ENCODE results near the gene ANKRD24.
"Not testable (repeated sequence)": the region's sequence is repeated elsewhere in the genome, so short reads cannot be mapped to it uniquely, and the experiment has no call there.

ANKRD24 gene

GRCh38 chr19:4227771-4228170, 45.3 kb downstream of the ANKRD24 start:
- DNase-seq (ENCODE audit: low read depth): no peak
- H3K4me3 ChIP-seq (ENCODE audit: low read length): no peak overlapping the region
- TF ChIP-seq, protein P1, sequence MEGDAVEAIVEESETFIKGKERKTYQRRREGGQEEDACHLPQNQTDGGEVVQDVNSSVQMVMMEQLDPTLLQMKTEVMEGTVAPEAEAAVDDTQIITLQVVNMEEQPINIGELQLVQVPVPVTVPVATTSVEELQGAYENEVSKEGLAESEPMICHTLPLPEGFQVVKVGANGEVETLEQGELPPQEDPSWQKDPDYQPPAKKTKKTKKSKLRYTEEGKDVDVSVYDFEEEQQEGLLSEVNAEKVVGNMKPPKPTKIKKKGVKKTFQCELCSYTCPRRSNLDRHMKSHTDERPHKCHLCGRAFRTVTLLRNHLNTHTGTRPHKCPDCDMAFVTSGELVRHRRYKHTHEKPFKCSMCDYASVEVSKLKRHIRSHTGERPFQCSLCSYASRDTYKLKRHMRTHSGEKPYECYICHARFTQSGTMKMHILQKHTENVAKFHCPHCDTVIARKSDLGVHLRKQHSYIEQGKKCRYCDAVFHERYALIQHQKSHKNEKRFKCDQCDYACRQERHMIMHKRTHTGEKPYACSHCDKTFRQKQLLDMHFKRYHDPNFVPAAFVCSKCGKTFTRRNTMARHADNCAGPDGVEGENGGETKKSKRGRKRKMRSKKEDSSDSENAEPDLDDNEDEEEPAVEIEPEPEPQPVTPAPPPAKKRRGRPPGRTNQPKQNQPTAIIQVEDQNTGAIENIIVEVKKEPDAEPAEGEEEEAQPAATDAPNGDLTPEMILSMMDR (conservative IDR thresholded peaks at IDR 0.05; ENCODE audit: low read length): no peak

- H3K4me3 ChIP-seq (ENCODE audit: low read length): no peak overlapping the region
Measured at GRCh38 chr19:4228765-4229178, 46.3 kb downstream of the ANKRD24 start.

DNA sequence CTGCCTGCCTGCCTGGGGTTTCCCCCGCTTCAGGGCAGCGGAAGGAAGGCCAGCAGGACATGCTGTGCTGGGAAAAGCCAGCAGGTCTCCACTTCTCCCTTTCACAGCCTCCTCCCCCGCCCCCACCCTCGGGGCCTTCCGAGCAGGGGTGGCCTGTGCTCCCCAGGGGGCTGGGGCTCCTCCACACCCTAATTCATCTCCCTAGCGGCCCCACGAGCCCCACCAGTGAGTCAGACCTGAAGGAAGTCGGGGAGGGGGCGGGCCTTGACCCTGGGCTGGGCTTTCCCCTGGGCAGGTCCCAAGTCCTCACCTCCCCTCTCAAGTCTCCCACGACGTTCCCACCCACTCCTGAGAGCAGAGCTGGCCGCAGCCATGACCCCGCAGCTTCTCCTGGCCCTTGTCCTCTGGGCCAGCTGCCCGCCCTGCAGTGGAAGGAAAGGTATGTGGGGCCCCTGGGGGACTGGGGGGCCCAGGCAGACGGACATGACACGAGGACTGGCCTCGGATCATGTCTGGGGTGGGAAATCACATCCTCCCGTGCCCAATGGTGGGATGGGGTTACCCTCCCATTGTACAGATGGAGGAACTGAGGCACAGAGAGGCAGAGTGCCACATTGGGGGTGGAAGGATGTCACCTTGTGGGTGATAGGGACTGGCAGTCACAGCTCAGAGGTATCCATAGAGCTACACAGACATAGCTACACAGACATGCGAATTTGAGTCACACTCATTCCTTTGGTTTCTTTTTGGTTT, 46.9 kb downstream of the ANKRD24 start, which contains the start of gene EBI3:
EBI3 (plus strand) TSS at position 345 of the 753 bp plus-strand sequence; CDS start at position 373, 28 bp downstream.
- no peak for DNase-seq (ENCODE audit: low read depth)
- TF ChIP-seq, protein P1 (conservative IDR thresholded peaks at IDR 0.05; ENCODE audit: low read length): no peak
- no peak within 1 kb of the TSS for H3K4me3 ChIP-seq (ENCODE audit: low read length)

More at GRCh38 chr19:4228765-4229178, 46.3 kb downstream of the ANKRD24 start:
- TF ChIP-seq, protein P1 (conservative IDR thresholded peaks at IDR 0.05; ENCODE audit: low read length): no peak
- DNase-seq (ENCODE audit: low read depth): no peak

- DNase-seq (ENCODE audit: low read depth); H3K4me3 ChIP-seq (ENCODE audit: low read length): not testable (repeated sequence)
Measured at GRCh38 chr19:4230237-4230636, 47.7 kb downstream of the ANKRD24 start.

DNA sequence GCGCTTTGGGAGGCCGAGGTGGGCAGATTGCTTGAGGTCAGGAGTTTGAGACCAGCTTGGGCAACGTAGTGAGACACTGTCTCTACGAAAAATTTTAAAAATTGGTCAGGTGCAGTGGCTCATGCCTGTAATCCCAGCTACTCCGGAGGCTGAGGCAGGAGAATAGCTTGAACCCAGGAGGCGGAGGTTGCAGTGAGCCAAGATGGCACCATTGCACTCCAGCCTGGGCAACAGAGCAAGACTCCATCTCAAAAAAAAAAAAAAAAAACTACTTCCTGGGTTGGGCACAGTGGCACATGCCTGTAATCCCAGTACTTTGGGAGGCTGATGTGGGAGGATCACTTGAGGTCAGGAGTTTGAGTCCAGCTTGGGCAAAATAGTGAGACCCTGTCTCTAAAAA, 49.0 kb downstream of the ANKRD24 start:
- not testable (repeated sequence) for H3K4me3 ChIP-seq (ENCODE audit: low read length); DNase-seq (ENCODE audit: low read depth)

- not testable (repeated sequence) for H3K4me3 ChIP-seq (ENCODE audit: low read length); DNase-seq (ENCODE audit: low read depth)
Measured at GRCh38 chr19:4232139-4232538, 49.6 kb downstream of the ANKRD24 start.

- TF ChIP-seq, protein P1 (conservative IDR thresholded peaks at IDR 0.05; ENCODE audit: low read length): no peak
- H3K4me3 ChIP-seq (ENCODE audit: low read length): no peak overlapping the region
- no peak for DNase-seq (ENCODE audit: low read depth)
Measured at GRCh38 chr19:4232614-4233281, 50.3 kb downstream of the ANKRD24 start.

DNA sequence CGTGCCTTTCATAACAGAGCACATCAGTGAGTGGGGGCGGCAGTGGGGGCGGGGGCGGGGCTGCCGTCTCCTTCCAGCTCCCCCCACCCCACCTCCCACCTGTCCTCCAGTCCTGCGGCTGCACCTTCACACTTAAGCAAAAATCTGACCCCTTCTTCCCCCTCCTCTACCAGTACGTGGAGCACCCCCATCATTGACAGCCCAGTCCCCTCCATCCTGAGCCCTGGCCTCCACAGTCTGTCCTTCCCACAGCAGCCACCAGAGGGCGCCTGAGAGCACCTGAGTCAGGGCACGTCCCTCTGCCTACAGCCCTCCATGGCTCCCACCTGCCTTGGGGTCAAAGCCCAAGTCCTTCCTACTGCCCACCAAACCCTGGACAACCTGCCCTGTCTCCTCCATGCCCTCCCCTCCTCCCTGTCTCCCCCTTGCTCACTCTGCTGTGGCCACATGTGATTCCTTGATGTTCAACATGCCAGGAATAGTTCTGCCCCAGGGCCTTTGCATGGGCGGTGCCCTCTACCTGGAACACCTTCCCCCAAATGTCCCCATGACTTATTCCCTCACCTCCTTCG, 50.9 kb downstream of the ANKRD24 start:
- TF ChIP-seq, protein P1 (conservative IDR thresholded peaks at IDR 0.05; ENCODE audit: low read length): peak; percentile 59
- no peak overlapping the region for H3K4me3 ChIP-seq (ENCODE audit: low read length)
- no peak for DNase-seq (ENCODE audit: low read depth)

Measured in AG10803 (cell line).